ENCODE data around the gene IFT25. TPM values are rescaled to one million over a fixed set of nuclear protein-coding genes. Genes with fewer than 3 reads are reported as not detected.

The IFT25 gene
- polyA plus RNA-seq, 1 donor from 2014 or later = 106 TPM

GRCh38 chr1:53892911-53893310 is 52.6 kb downstream of the IFT25 start:
- no peak for TF ChIP-seq TAF1 (IDR thresholded peaks at IDR 0.05; ENCODE audit: low read depth)
- TF ChIP-seq POLR2AphosphoS5 (IDR thresholded peaks at IDR 0.05) = no peak
- no peak for TF ChIP-seq REST (IDR thresholded peaks at IDR 0.05; ENCODE audit: borderline replicate concordance)
- no peak for TF ChIP-seq RAD21 (conservative IDR thresholded peaks at IDR 0.05)
- TF ChIP-seq SMC3 (conservative IDR thresholded peaks at IDR 0.05; ENCODE audit: poor library complexity) = no peak
- TF ChIP-seq, protein P1, sequence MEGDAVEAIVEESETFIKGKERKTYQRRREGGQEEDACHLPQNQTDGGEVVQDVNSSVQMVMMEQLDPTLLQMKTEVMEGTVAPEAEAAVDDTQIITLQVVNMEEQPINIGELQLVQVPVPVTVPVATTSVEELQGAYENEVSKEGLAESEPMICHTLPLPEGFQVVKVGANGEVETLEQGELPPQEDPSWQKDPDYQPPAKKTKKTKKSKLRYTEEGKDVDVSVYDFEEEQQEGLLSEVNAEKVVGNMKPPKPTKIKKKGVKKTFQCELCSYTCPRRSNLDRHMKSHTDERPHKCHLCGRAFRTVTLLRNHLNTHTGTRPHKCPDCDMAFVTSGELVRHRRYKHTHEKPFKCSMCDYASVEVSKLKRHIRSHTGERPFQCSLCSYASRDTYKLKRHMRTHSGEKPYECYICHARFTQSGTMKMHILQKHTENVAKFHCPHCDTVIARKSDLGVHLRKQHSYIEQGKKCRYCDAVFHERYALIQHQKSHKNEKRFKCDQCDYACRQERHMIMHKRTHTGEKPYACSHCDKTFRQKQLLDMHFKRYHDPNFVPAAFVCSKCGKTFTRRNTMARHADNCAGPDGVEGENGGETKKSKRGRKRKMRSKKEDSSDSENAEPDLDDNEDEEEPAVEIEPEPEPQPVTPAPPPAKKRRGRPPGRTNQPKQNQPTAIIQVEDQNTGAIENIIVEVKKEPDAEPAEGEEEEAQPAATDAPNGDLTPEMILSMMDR (IDR thresholded peaks at IDR 0.05; ENCODE audit: poor library complexity, severe bottlenecking) = no peak
- TF ChIP-seq EP300 (conservative IDR thresholded peaks at IDR 0.05; ENCODE audit: poor library complexity, severe bottlenecking) = no peak
- TF ChIP-seq EZH2 (IDR thresholded peaks at IDR 0.05; ENCODE audit: borderline replicate concordance, insufficient read depth, low read length, poor library complexity, severe bottlenecking) = no peak
- no peak for TF ChIP-seq MXI1 (conservative IDR thresholded peaks at IDR 0.05; ENCODE audit: poor library complexity, severe bottlenecking)
- Histone ChIP-seq H2AFZ (ENCODE audit: low read depth, low read length) (no peak overlapping the region), H3K27me3 (ENCODE audit: insufficient read depth, low read depth, low read length) (no peaks in the 10 kb centered on the region), H3K27ac (ENCODE audit: low read length) (no peak overlapping the region), H3K4me2 (ENCODE audit: low read length) (no peak overlapping the region), H3K9me2 (ENCODE audit: insufficient read depth, low read length) (no peaks in the 10 kb centered on the region), H4K20me1 (ENCODE audit: insufficient read depth) (no peaks in the 10 kb centered on the region), H3K9ac (ENCODE audit: low read length) (no peak overlapping the region), H3K79me2 (replicated peaks; ENCODE audit: insufficient read depth, low read length) (no peaks in the 10 kb centered on the region), H3K4me3 (ENCODE audit: low read length) (no peak overlapping the region), H3F3A (ENCODE audit: insufficient read depth, low read length, poor library complexity, severe bottlenecking) (no peaks in the 10 kb centered on the region), H3K36me3 (ENCODE audit: insufficient read depth, low read length) (no peaks in the 10 kb centered on the region), H3K9me3 (ENCODE audit: low read length) (no peaks in the 10 kb centered on the region)

DNA sequence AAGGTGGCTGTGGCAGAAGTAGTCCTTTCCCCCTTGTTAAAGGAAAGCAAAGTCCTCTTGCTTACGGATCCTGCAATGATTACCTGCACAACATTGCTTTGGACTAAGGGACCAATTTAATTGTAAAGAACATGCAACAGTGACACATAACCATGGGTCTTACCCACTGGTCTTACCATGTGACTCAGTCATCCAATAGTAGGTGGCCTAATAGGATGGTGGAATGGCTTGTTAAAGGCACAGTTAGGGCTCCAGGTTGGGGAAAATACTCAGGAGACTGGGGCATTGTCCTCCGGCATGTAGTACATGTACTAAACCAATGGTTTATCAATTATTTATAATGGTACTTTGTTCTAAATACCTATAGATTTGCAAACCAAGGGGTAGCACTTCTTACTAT is 53.8 kb downstream of the IFT25 start:
- no peak for TF ChIP-seq REST (IDR thresholded peaks at IDR 0.05; ENCODE audit: borderline replicate concordance)
- TF ChIP-seq EP300 (conservative IDR thresholded peaks at IDR 0.05; ENCODE audit: poor library complexity, severe bottlenecking) = no peak
- no peak for TF ChIP-seq POLR2AphosphoS5 (IDR thresholded peaks at IDR 0.05)
- TF ChIP-seq MXI1 (conservative IDR thresholded peaks at IDR 0.05; ENCODE audit: poor library complexity, severe bottlenecking) = no peak
- TF ChIP-seq SMC3 (conservative IDR thresholded peaks at IDR 0.05; ENCODE audit: poor library complexity) = no peak
- TF ChIP-seq EZH2 (IDR thresholded peaks at IDR 0.05; ENCODE audit: borderline replicate concordance, insufficient read depth, low read length, poor library complexity, severe bottlenecking) = no peak
- TF ChIP-seq RAD21 (conservative IDR thresholded peaks at IDR 0.05) = no peak
- TF ChIP-seq, protein P1 (IDR thresholded peaks at IDR 0.05; ENCODE audit: poor library complexity, severe bottlenecking) = no peak
- TF ChIP-seq TAF1 (IDR thresholded peaks at IDR 0.05; ENCODE audit: low read depth) = no peak

More for the DNA sequence above, 53.8 kb downstream of the IFT25 start:
- H3K27ac ChIP-seq (ENCODE audit: low read length) = no peak overlapping the region
- no peaks in the 10 kb centered on the region for H3F3A ChIP-seq (ENCODE audit: insufficient read depth, low read length, poor library complexity, severe bottlenecking)
- H3K4me3 ChIP-seq (ENCODE audit: low read length) = no peak overlapping the region
- H3K36me3 ChIP-seq (ENCODE audit: insufficient read depth, low read length) = no peaks in the 10 kb centered on the region
- H3K9ac ChIP-seq (ENCODE audit: low read length) = no peak overlapping the region
- H3K4me2 ChIP-seq (ENCODE audit: low read length) = no peak overlapping the region
- no peaks in the 10 kb centered on the region for H4K20me1 ChIP-seq (ENCODE audit: insufficient read depth)
- no peaks in the 10 kb centered on the region for H3K9me3 ChIP-seq (ENCODE audit: low read length)
- no peaks in the 10 kb centered on the region for H3K79me2 ChIP-seq (replicated peaks; ENCODE audit: insufficient read depth, low read length)
- H3K9me2 ChIP-seq (ENCODE audit: insufficient read depth, low read length) = no peaks in the 10 kb centered on the region
- no peaks in the 10 kb centered on the region for H3K27me3 ChIP-seq (ENCODE audit: insufficient read depth, low read depth, low read length)
- H2AFZ ChIP-seq (ENCODE audit: low read depth, low read length) = no peak overlapping the region

All from neural cell (in vitro differentiated cells).